T-helper 9 cell (primary cell): ENCODE data around the gene AGPAT2.

Experiments used
- DNase-seq: peaks from one replicate; pipeline ENCODE4 v3.0.0-alpha.2; 2020

The AGPAT2 gene

GRCh38 chr9:136660971-136661550, 26.2 kb downstream of the AGPAT2 start:
- no peak for DNase-seq

DNA sequence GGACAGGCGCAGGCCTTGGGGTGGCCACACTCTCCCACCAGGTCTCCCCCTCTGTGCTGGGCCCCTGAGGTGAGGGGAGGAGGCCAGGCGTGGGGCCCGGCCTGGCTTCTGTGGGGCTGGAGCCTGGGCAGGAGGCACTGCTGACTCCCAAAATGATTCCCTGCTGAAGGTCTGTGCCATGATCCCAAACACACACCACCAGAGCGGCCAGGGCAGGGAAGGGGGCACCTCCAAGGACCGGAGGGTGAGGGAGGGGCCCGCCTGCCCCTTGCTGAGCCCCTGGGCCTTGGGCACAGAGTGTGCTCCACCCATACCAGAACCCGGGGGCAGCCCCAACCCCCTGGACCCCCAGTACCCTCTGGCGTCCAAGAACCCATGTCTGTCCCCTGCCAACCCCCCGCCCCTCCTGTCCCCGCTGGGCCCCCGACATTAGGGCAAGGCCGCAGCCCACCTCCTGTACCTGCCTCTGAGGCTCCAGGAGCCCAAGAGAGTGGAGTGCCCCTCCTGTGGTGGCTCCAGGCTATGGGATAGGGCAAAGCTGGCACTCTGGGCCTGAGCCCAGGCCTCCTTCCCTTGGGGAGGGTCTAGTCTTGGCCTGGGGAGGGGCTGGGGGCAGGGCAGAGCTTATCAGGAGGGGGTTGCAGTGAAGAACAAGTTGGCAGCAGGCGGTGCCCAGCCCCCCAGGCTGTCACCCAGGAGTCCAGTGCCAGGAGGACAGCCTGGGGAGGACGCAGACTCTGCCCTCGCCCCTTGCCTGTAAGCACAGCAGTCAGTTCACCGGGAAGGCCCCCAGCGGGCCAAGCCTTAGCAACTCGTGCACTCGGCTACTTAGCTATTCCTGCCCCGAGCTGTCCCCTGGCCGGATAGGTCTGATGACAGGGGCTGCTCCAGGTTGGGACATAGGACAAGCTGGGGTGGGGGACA, 27.1 kb downstream of the AGPAT2 start:
- DNase-seq = no peak

- DNase-seq = no peak
Observed at GRCh38 chr9:136658849-136659535, 28.3 kb downstream of the AGPAT2 start.

DNA sequence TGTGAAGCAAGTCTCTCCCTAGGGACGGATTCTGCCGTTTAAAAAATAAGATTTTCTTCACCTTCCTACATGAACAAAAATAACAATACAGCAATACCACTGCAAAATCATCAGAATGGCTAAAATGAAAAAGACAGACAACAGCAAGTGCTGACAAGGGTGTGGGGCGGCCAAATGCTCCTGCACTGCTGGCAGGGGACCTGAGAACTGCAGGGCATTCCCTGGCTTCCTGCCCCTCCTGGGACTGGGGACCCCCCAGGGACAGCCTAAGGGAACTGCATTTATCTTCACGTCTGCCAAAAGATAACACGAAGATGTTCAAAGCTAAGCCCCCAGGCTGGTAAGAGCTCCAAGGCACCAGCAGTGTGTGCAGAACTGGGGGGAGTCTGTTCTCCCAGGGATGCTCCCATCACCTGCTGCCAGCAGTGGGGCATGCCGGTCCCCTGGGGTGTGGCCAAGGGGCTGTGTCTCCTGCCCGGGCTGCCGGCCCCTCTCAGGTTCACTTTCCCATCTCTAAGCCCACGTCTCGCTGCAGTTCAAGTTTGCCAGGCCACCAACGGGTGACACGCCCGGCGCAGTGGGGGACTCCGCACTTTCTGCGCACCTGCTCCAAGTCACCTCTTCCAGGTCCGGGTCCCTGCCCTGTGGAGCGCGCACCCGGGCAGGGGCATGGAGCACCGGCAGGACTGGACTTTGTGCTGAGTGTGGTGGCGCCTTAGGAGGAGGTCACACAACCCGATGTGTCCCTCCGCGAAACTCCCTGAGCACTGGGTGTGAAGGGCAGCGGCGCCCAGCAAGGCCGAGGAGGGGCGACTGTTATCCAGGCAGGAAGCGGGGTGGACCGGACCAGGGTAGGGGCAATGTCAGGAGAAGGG, 29.0 kb downstream of the AGPAT2 start:
- no peak for DNase-seq

- no peak for DNase-seq
Observed at GRCh38 chr9:136656795-136657611, 30.3 kb downstream of the AGPAT2 start.

DNA sequence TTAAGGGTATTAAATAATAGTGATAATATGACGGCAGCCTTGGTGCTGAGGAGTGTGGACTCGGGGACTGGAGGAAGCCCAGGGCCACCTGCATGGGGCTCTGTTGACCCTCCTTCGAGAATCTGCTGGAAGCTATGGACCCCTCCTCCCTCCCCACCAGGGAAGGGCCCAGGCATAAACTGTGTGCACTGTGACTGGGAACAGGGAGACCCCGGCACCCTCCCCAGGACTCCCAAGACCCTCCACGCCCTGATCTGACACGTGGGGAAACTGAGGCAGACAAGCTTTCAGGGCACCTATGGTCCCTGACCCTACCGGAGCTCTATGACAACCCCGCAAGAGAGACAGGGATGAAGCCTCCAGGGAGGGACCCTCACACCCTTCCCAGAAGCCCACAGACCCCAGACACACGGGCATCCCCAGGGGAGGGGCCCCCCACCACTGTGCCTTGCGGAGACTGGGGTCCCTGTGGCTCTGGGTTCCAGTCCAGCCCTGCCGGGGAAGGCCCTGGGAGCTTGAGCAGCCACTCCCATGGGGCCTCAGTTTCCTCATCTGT, 31.0 kb downstream of the AGPAT2 start:
- no peak for DNase-seq

DNA sequence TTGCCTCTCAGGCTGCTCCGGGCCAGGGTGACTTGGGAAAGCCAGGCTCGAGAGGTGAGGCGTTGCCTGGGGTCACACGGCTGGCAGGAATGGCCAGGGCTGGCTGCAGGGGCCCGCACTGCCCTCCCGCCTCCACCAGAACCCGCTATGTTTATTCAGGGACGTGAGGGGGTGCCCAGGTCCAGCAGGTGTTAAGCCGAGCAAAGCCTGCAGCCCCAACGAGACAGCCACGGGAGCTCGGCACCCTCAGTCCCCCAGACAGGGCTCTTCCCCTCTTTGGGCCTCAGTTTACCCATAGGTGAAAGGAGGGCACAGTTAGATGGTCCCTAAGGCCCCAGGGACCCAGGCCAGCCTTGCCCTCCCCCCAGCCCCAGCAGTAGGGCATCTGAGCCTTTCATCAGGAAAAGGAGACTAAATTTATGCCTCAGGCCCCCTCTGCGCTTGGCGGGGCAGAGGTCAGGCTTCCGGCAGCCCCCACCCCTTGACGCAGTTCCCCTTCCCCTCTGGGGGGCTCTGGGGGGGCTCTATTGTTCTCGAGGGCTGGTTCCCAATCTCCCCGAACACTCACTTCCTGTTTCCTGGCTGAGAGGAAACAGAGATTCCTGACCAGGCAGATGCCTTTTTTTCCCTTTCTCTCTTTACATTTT, 31.6 kb downstream of the AGPAT2 start:
- no peak for DNase-seq

- DNase-seq = no peak
Observed at GRCh38 chr9:136654820-136655535, 32.3 kb downstream of the AGPAT2 start.

GRCh38 chr9:136653323-136654079, 33.8 kb downstream of the AGPAT2 start:
- no peak for DNase-seq

GRCh38 chr9:136651860-136652259, 35.4 kb downstream of the AGPAT2 start:
- no peak for DNase-seq

DNA sequence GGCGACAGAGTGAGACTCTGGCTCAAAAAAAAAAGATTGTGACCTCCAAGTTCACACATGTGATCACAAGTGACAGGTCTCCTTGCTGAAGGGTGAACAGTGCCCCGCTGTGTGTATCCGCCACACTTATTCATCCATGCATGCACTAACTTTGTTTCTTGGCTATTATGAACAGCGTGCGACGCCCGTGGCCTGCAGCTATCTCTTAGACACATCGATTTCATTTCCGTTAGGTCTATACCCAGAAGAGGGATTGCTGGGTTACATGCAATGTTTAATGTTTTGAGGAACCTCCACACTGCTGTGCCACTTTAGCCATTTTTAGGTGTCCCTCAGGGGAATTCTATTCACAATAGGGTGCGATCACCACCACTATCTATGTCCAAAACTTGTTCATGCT, 36.6 kb downstream of the AGPAT2 start:
- DNase-seq = no peak

DNA sequence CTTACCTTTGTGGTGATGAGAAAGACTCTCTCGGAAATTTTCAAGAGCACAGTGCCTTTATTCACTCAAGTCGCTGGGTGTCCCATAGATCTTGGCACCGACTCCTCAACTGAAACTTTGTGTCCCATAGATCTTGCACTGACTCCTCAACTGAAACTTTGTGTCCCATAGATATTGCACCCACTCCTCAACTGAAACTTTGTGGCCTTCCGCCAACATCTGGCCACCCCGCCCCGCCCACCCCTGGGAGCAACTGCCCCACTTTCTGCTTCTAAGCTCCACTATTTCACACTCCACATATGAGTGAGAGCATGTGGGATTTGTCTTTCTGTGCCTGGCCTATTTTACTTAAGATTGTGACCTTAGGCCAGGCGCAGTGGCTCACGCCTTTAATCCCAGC, 37.2 kb downstream of the AGPAT2 start:
- no peak for DNase-seq

- DNase-seq = no peak
Observed at GRCh38 chr9:136648751-136649150, 38.5 kb downstream of the AGPAT2 start.

GRCh38 chr9:136646827-136647711, 40.2 kb downstream of the AGPAT2 start:
- no peak for DNase-seq

- DNase-seq = no peak
Observed at GRCh38 chr9:136645903-136646754, 41.1 kb downstream of the AGPAT2 start.

- DNase-seq = no peak
Observed at GRCh38 chr9:136645352-136645902, 41.8 kb downstream of the AGPAT2 start.
